PC-9 (cell line): ENCODE data around the gene PITPNB. TPM values are rescaled to one million over a fixed set of nuclear protein-coding genes. Genes with fewer than 3 reads are reported as not detected.
A peak's percentile ranks its signal among the peaks of the same experiment; 100 is the strongest.

Experiments
- BruUV-seq: library from RNA; stranded (reverse); fragments of 400-500 nt; replicated peaks from 2 replicates; lab custom pipeline; 2021; lab: Mats Ljungman, UMichigan
- CTCF ChIA-PET: fragments of 300-600 bp; sonication (Branson Sonifier 250); formaldehyde crosslinking; loops from one replicate; lab custom pipeline; 2022; ENCODE audit warnings: antibody characterized with exemption; lab: Charles Lee
- POLR2A ChIA-PET: fragments of 300-600 bp; sonication (Branson Sonifier 250); formaldehyde crosslinking; loops from one replicate; lab custom pipeline; 2022; ENCODE audit warnings: antibody characterized with exemption; ENCODE audit not compliant: unreplicated experiment; lab: Charles Lee
- DNase-seq, 2 experiments: peaks; one replicate each; pipeline versions ENCODE4 v3.0.0 to v3.0.0-alpha.2; 2015 to 2022; ENCODE audit warnings: mixed read lengths in 1 of 2
- H2AFZ ChIP-seq: fragments of 200-600 bp; sonication (generic); 2 replicates; pipeline ENCODE4 v1.8.1; 2017; ENCODE audit warnings: antibody characterized with exemption
- H3F3A ChIP-seq: fragments of 200-600 bp; sonication (generic); 2 replicates; pipeline ENCODE4 v1.8.1; 2017; ENCODE audit warnings: antibody characterized with exemption, mild to moderate bottlenecking, low read depth; ENCODE audit not compliant: insufficient read depth
- H3K27ac ChIP-seq: fragments of 200-600 bp; sonication (generic); 2 replicates; pipeline ENCODE4 v1.6.1; 2016; ENCODE audit warnings: mixed run types
- H3K27me3 ChIP-seq: fragments of 200-600 bp; sonication (generic); 2 replicates; pipeline ENCODE4 v1.6.1; 2016; ENCODE audit warnings: low read depth, mixed run types; ENCODE audit not compliant: insufficient read depth
- H3K36me3 ChIP-seq: fragments of 200-600 bp; sonication (generic); 2 replicates; pipeline ENCODE4 v1.6.1; 2016; ENCODE audit warnings: low read depth, mixed run types
- H3K4me1 ChIP-seq: fragments of 200-600 bp; sonication (generic); replicated peaks from 2 replicates; pipeline ENCODE4 v1.6.1; 2016; ENCODE audit warnings: mixed run types; ENCODE audit not compliant: insufficient read depth
- H3K4me2 ChIP-seq: fragments of 200-600 bp; sonication (generic); 2 replicates; pipeline ENCODE4 v1.6.1; 2017; ENCODE audit warnings: mixed run types
- H3K4me3 ChIP-seq: fragments of 200-600 bp; sonication (generic); 2 replicates; pipeline ENCODE4 v1.6.1; 2016; ENCODE audit warnings: mixed run types
- H3K79me2 ChIP-seq: fragments of 200-600 bp; sonication (generic); 2 replicates; pipeline ENCODE4 v1.6.1; 2017; ENCODE audit warnings: low read depth, mixed run types
- H3K9me2 ChIP-seq: fragments of 200-600 bp; sonication (generic); 2 replicates; pipeline ENCODE4 v1.8.1; 2017; ENCODE audit warnings: mild to moderate bottlenecking; ENCODE audit not compliant: insufficient read depth
- H3K9me3 ChIP-seq: fragments of 200-600 bp; sonication (generic); 2 replicates; pipeline ENCODE4 v1.8.1; 2016; ENCODE audit warnings: low read depth; ENCODE audit not compliant: insufficient read depth
- H4K20me1 ChIP-seq: fragments of 200-600 bp; sonication (generic); 2 replicates; pipeline ENCODE4 v1.8.1; 2017; ENCODE audit not compliant: insufficient read depth
- CTCF ChIP-seq: fragments of 200-600 bp; sonication (generic); conservative IDR thresholded peaks from 2 replicates; pipeline ENCODE4 v1.6.1; 2017; ENCODE audit warnings: mixed run types, antibody characterized with exemption, mild to moderate bottlenecking, moderate library complexity
- EZH2 ChIP-seq: fragments of 200-600 bp; sonication (generic); IDR thresholded peaks from 2 replicates; pipeline ENCODE4 v1.8.0; 2017; ENCODE audit warnings: antibody characterized with exemption, low read depth
- intact Hi-C: fragments of 100-400 bp; cut with micrococcal nuclease; formaldehyde crosslinking; loops from one replicate; pipeline ENCODE4 v1.10.0; 2022; ENCODE audit not compliant: unreplicated experiment
- total RNA-seq: library from RNA; stranded (reverse); gene quantifications from 2 replicates; pipeline ENCODE4 v1.2.3, GENCODE V29; 2021

The PITPNB gene
- total RNA-seq, 1 experiment from 2014 or later, result 49.6 TPM

- H3K4me2 ChIP-seq, result no peak overlapping the region
- H2AFZ ChIP-seq, result no peak overlapping the region
- no peaks in the 10 kb centered on the region for H3K79me2 ChIP-seq
- no TSS peak for BruUV-seq
- no peak overlapping the region for H3K27ac ChIP-seq
- no peak for DNase-seq
- H3K4me1 ChIP-seq, result no peaks in the 10 kb centered on the region
- CTCF ChIA-PET, result no interaction called here
- H3K9me3 ChIP-seq, result no peaks in the 10 kb centered on the region
- no peaks in the 10 kb centered on the region for H3K27me3 ChIP-seq
- intact Hi-C loops, result loop anchor here (10.0 kb wide), 1 partner anchor 1125 kb away; no protein-coding TSS in a partner anchor
- H3K9me2 ChIP-seq, result no peaks in the 10 kb centered on the region
- TF ChIP-seq CTCF (no peak), EZH2 (no peak)
- H4K20me1 ChIP-seq, result no peaks in the 10 kb centered on the region
- POLR2A ChIA-PET, result interaction anchor here (0.7 kb wide), 1 partner anchor 836 kb away, joined by 9 read pairs; no protein-coding TSS in a partner anchor
- no peak overlapping the region for H3K4me3 ChIP-seq
- no peaks in the 10 kb centered on the region for H3K36me3 ChIP-seq
- H3F3A ChIP-seq, result no peaks in the 10 kb centered on the region
Observed at GRCh38 chr22:27829620-27830019, 89.4 kb downstream of the PITPNB start.

GRCh38 chr22:27827604-27828587 lies 91.2 kb downstream of the PITPNB start:
- H3K4me1 ChIP-seq, result no peaks in the 10 kb centered on the region
- no peak overlapping the region for H3K4me3 ChIP-seq
- BruUV-seq, result no TSS peak
- H3K27ac ChIP-seq, result no peak overlapping the region
- ChIA-PET POLR2A (no interaction called here), CTCF (interaction anchor here (0.7 kb wide), 1 partner anchor 102 kb away, joined by 4 read pairs; no protein-coding TSS in a partner anchor)
- no peaks in the 10 kb centered on the region for H4K20me1 ChIP-seq
- no peak overlapping the region for H3K4me2 ChIP-seq
- no peak for DNase-seq
- H3K9me3 ChIP-seq, result no peaks in the 10 kb centered on the region
- no peaks in the 10 kb centered on the region for H3K9me2 ChIP-seq
- intact Hi-C loops, result no loop called here
- TF ChIP-seq CTCF (no peak), EZH2 (no peak)
- no peaks in the 10 kb centered on the region for H3K27me3 ChIP-seq
- no peaks in the 10 kb centered on the region for H3K79me2 ChIP-seq
- H3F3A ChIP-seq, result no peaks in the 10 kb centered on the region
- H3K36me3 ChIP-seq, result no peaks in the 10 kb centered on the region
- H2AFZ ChIP-seq, result no peak overlapping the region

- H3K36me3 ChIP-seq, result no peaks in the 10 kb centered on the region
- H3K4me3 ChIP-seq, result no peak overlapping the region
- H3K4me1 ChIP-seq, result no peaks in the 10 kb centered on the region
- ChIA-PET CTCF (no interaction called here), POLR2A (no interaction called here)
- no peaks in the 10 kb centered on the region for H3K27me3 ChIP-seq
- no TSS peak for BruUV-seq
- H3K9me2 ChIP-seq, result no peaks in the 10 kb centered on the region
- no peak for TF ChIP-seq EZH2
- peak; percentile 56 for TF ChIP-seq CTCF
- no peaks in the 10 kb centered on the region for H3K79me2 ChIP-seq
- no peaks in the 10 kb centered on the region for H3F3A ChIP-seq
- H3K9me3 ChIP-seq, result no peaks in the 10 kb centered on the region
- no peak overlapping the region for H3K27ac ChIP-seq
- H4K20me1 ChIP-seq, result no peaks in the 10 kb centered on the region
- intact Hi-C loops, result no loop called here
- no peak overlapping the region for H2AFZ ChIP-seq
- H3K4me2 ChIP-seq, result no peak overlapping the region
- DNase-seq, result no peak
Observed at GRCh38 chr22:27825174-27825573, 93.9 kb downstream of the PITPNB start.
